GM19240 (cell line): ENCODE results near the gene ATF7IP2.

Source experiments
- DNase-seq: peaks from one replicate; pipeline ENCODE4 v3.0.0; 2011; ENCODE audit warnings: low spot score; ENCODE audit not compliant: insufficient read length

ATF7IP2 gene

GRCh38 chr16:10510279-10510678, 124.4 kb downstream of the ATF7IP2 start:
- DNase-seq = no peak

GRCh38 chr16:10511829-10512228, 126.0 kb downstream of the ATF7IP2 start:
- DNase-seq = no peak

- DNase-seq = peak; percentile 47
These were observed 128.7 kb downstream of the ATF7IP2 start for GRCh38 chr16:10514369-10515055.

- no peak for DNase-seq
These were observed 132.0 kb downstream of the ATF7IP2 start for GRCh38 chr16:10517868-10518267.

GRCh38 chr16:10518479-10519041, 132.7 kb downstream of the ATF7IP2 start:
- no peak for DNase-seq

GRCh38 chr16:10519297-10519696, 133.4 kb downstream of the ATF7IP2 start:
- no peak for DNase-seq

- DNase-seq = no peak
These were observed 134.3 kb downstream of the ATF7IP2 start for GRCh38 chr16:10519929-10520868.

GRCh38 chr16:10520869-10521578, 135.2 kb downstream of the ATF7IP2 start:
- no peak for DNase-seq

- peak; percentile 47 for DNase-seq
These were observed 135.9 kb downstream of the ATF7IP2 start for GRCh38 chr16:10521681-10522274.

GRCh38 chr16:10522966-10523365, 137.1 kb downstream of the ATF7IP2 start:
- no peak for DNase-seq

GRCh38 chr16:10525214-10525825, 139.5 kb downstream of the ATF7IP2 start:
- DNase-seq = no peak

GRCh38 chr16:10526962-10527361, 141.1 kb downstream of the ATF7IP2 start:
- DNase-seq = no peak

- DNase-seq = no peak
These were observed 142.8 kb downstream of the ATF7IP2 start for GRCh38 chr16:10528635-10529034.

GRCh38 chr16:10529895-10530669, 144.2 kb downstream of the ATF7IP2 start:
- no peak for DNase-seq

GRCh38 chr16:10530685-10531084, 144.8 kb downstream of the ATF7IP2 start:
- no peak for DNase-seq

- DNase-seq = no peak
These were observed 145.7 kb downstream of the ATF7IP2 start for GRCh38 chr16:10531582-10531981.
